Stimulated activated CD8-positive, alpha-beta memory T cell treated with anti-CD3 and anti-CD28 coated beads, Interleukin-2, amount 100 ng/mL, for 1 hour (primary cell): ENCODE results near the gene CALHM6.
A peak's percentile ranks its signal among the peaks of the same experiment; 100 is the strongest.

Experiments
- DNase-seq, 2 donors: peaks; one replicate each; pipeline ENCODE4 v3.0.0-alpha.2; 2020; ENCODE audit warnings: low read depth in 2 of 2

CALHM6 gene

GRCh38 chr6:116445102-116445501 lies 16.1 kb upstream of the CALHM6 start:
- no peak for DNase-seq

- DNase-seq: no peak
These were observed 14.8 kb upstream of the CALHM6 start for GRCh38 chr6:116446399-116446798.

- DNase-seq: no peak
These were observed 14.1 kb upstream of the CALHM6 start for GRCh38 chr6:116447052-116447451.

GRCh38 chr6:116447496-116448011 lies 13.6 kb upstream of the CALHM6 start:
- DNase-seq: no peak

- no peak for DNase-seq
These were observed 11.6 kb upstream of the CALHM6 start for GRCh38 chr6:116449565-116449964.

- DNase-seq: no peak
These were observed 10.9 kb upstream of the CALHM6 start for GRCh38 chr6:116450185-116450710.

- DNase-seq: no peak
These were observed 10.1 kb upstream of the CALHM6 start for GRCh38 chr6:116450769-116451740.

- no peak for DNase-seq
These were observed 9.3 kb upstream of the CALHM6 start for GRCh38 chr6:116451916-116452315.

GRCh38 chr6:116452531-116452930 lies 8.6 kb upstream of the CALHM6 start:
- no peak for DNase-seq

- no peak for DNase-seq
These were observed 5.1 kb upstream of the CALHM6 start for GRCh38 chr6:116456106-116456505.

GRCh38 chr6:116456927-116457326 lies 4.2 kb upstream of the CALHM6 start:
- no peak for DNase-seq

- DNase-seq: no peak
These were observed 2.9 kb upstream of the CALHM6 start for GRCh38 chr6:116458264-116458663.

- DNase-seq: no peak
These were observed 1.2 kb upstream of the CALHM6 start for GRCh38 chr6:116459927-116460326.

- DNase-seq: peak; percentile 4 to 13
These were observed 1.0 kb downstream of the CALHM6 start for GRCh38 chr6:116461932-116462885.

GRCh38 chr6:116463301-116463700 lies 2.1 kb downstream of the CALHM6 start:
- no peak for DNase-seq

- no peak for DNase-seq
These were observed 4.1 kb downstream of the CALHM6 start for GRCh38 chr6:116465246-116465645.

GRCh38 chr6:116467096-116467495 lies 5.9 kb downstream of the CALHM6 start:
- no peak for DNase-seq

- no peak for DNase-seq
These were observed 6.3 kb downstream of the CALHM6 start for GRCh38 chr6:116467514-116467913.

GRCh38 chr6:116468293-116468692 lies 7.1 kb downstream of the CALHM6 start:
- DNase-seq: no peak

- DNase-seq: no peak
These were observed 10.4 kb downstream of the CALHM6 start for GRCh38 chr6:116471531-116471930.

GRCh38 chr6:116472706-116473105 lies 11.5 kb downstream of the CALHM6 start:
- no peak for DNase-seq

- DNase-seq: no peak
These were observed 14.0 kb downstream of the CALHM6 start for GRCh38 chr6:116475141-116475540.
